Measurements from ENCODE around the gene SEMA6A. TPM values are rescaled to one million over a fixed set of nuclear protein-coding genes. Genes with fewer than 3 reads are reported as not detected.

SEMA6A gene
- total and polyA plus RNA-seq, 9 of the 15 experiments (the other 6 are each of a cell fraction or from before 2014, with no cell fraction given): 0.04 to 0.42 (median 0.18) TPM; not detected in 5

DNA sequence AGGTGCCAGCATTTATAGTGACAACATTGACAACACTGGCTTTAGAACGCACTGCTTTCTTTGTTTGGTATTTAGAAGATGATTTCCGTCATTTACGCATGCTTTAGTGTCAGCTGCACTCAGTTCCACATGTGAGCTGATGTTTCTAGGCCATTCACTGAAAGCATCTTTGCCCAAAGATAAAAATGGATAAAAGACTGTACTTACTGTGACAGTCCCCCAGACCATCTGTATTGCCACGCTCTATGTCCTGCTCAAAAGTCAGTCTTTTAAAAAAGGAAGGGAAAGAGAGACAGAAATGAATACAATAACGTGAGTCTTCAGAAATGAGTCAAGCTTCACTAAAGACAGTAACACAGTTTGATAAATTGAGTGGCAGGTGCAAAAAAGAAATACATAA, 99.3 kb downstream of the SEMA6A start (continued):
- TF ChIP-seq NFE2 (IDR thresholded peaks at IDR 0.05; ENCODE audit: low read depth) (no peak), CLOCK (CRISPR knock-in tag; IDR thresholded peaks at IDR 0.05; ENCODE audit: borderline replicate concordance) (no peak)

DNA sequence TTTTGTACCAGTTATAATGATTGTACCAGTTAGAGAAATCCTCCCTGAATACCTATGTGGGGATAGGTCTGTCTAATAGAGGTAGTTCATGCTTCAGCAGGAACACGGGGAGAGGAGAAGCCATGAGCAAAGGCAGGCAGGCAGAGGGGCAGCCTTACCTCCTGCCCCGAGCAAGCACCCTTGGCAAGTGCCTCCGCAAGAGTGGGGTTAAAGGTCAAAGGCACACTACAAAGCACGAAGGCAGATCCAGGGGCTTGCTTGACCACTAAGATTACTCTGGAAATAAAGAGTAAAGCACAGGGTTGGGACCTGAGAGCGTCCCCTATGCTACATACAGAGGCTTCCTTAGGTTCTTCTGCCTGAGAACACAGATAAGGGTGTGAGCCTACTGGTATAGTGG, 100.9 kb downstream of the SEMA6A start:
- WGBS (ENCODE audit: insufficient coverage, low coverage, missing lambda C conversion rate): 2% methylated on average over 5 of the region's 5 CpGs
- ChIA-PET CTCF (ENCODE audit: low intra/inter-chr PET ratio) (no interaction called here), POLR2A (interaction anchor here (1.0 kb wide), 1 partner anchor 272 kb away, joined by 3 read pairs; no protein-coding TSS in a partner anchor)
- intact Hi-C loops (cut with micrococcal nuclease): no loop called here
- Histone ChIP-seq H3K9me3 (replicated peaks; ENCODE audit: control insufficient read depth, insufficient read depth, low read depth, low read length) (no peaks in the 10 kb centered on the region), H3K36me3 (ENCODE audit: control insufficient read depth, insufficient read depth, low read length) (no peaks in the 10 kb centered on the region), H4K20me1 (replicated peaks; ENCODE audit: control insufficient read depth, insufficient read depth, low read length) (no peaks in the 10 kb centered on the region), H3K9ac (ENCODE audit: insufficient read depth in 1 of 2, low read depth in 2 of 2, low read length in 2 of 2) (no peak overlapping the region), H2AFZ (ENCODE audit: low read depth, low read length) (no peak overlapping the region), H3K9me1 (ENCODE audit: control insufficient read depth, insufficient read depth, low read length) (no peaks in the 10 kb centered on the region), H3K79me2 (ENCODE audit: control insufficient read depth, insufficient read depth, low read length) (no peaks in the 10 kb centered on the region), H3K4me3 (no peak overlapping the region), H3K4me2 (ENCODE audit: insufficient read depth, low read length) (no peak overlapping the region), H3K27ac (ENCODE audit: extremely low read depth, low read depth, low read length) (no peak overlapping the region), H3K27me3 (ENCODE audit: control insufficient read depth in 2 of 2, insufficient read depth in 2 of 2, low read length in 2 of 2) (no peaks in the 10 kb centered on the region), H3K4me1 (replicated peaks in 1 of 2; ENCODE audit: control insufficient read depth in 2 of 2, insufficient read depth in 2 of 2, low read length in 2 of 2) (no peaks in the 10 kb centered on the region)
- in situ Hi-C loops (cut with MboI): no loop called here
- no TSS peak for BruUV-seq (replicated peaks)
- FAIRE-seq: no peak
- ATAC-seq: no peak
- TF ChIP-seq TARDBP (IDR thresholded peaks at IDR 0.05): no peak
- TF ChIP-seq MTF1 (CRISPR knock-in tag; IDR thresholded peaks at IDR 0.05; ENCODE audit: borderline replicate concordance): no peak
- no peak for TF ChIP-seq ZFP36 (IDR thresholded peaks at IDR 0.05; ENCODE audit: low read depth, low read length, partially characterized antibody)
- no peak for TF ChIP-seq RBM22 (IDR thresholded peaks at IDR 0.05; ENCODE audit: low read depth, low read length, poor library complexity, severe bottlenecking)
- no peak for TF ChIP-seq CHCHD3 (CRISPR knock-in tag; IDR thresholded peaks at IDR 0.05)
- TF ChIP-seq LCOR (CRISPR knock-in tag; IDR thresholded peaks at IDR 0.05): no peak
- DNase-seq (ENCODE audit: extremely low read depth in 1 of 4, low spot score in 3 of 4): no peak

Data from K562 (cell line).